RCC 7860 (cell line): ENCODE results near the gene RAB11FIP4.
A peak's percentile ranks its signal among the peaks of the same experiment; 100 is the strongest.

Source experiments
- DNase-seq: peaks from one replicate; pipeline ENCODE4 v3.0.0-alpha.2; 2015; ENCODE audit warnings: low spot score
- FAIRE-seq: peaks from 2 replicates; lab custom pipeline; 2012; peaks lifted over from hg19 to GRCh38; lab: Jason Lieb, UNC

The RAB11FIP4 gene

DNA sequence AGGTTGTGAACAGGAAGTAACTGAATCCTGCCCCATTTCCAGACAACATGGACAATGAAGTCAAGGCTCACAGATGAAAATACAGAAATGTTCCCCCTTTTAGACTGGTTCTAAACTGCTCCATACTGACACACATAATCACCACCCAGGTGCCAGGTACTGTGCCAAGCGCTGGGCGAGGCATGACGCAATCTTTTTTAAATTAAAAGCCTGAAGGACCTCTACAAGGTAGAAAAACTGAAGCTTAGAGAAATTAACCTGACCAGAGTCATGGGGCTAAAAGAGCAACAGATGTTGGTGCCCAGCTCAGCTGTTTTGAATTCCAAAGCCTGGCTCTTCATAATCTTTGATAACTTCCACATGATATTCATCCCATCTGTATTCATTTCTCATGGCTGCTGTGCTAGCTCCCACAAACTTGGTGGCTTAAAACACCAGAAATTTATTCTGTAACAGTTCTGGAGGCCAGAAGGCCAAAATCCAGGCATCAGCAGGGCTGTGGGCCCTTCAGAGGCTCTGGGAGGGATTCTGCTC lies 4.9 kb upstream of the RAB11FIP4 start:
- no peak for FAIRE-seq
- no peak for DNase-seq

DNA sequence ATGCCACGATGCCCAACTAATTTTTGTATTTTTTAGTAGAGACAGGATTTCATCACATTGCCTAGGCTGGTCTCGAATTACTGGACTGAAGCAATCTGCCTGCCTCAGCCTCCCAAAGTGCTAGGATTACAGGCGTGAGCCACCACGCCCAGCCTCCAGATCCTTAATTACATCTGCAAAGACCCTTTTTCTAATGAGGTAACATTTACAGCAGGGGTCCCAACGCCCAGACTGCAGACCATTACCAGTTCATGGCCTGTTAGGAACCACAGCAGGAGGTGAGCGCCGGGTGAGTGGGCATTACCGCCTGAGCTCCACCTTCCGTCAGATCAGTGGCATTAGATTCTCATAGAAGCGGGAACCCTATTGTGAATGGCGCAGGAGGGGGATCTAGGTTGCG lies 4.0 kb upstream of the RAB11FIP4 start:
- no peak for FAIRE-seq
- no peak for DNase-seq

DNA sequence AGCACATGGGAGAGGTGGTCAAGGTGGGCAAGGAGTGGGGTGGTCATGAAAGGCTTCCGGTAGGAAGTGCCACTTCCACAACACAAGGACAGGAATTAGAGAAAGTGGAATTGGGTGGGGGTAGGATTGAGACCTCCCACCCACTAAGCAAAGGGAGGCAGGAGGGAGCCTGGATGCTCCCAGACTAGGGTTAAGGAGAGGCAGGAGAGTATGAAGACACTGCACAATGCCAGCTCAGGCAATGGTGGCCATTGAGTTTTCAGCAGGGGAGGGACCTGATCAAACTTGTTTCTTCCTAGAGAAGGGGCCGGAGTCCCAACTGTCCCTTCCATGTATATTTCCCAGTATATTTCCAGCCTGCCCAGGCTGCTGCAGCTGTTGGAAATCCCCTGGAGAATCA lies 3.1 kb upstream of the RAB11FIP4 start:
- FAIRE-seq: no peak
- no peak for DNase-seq

DNA sequence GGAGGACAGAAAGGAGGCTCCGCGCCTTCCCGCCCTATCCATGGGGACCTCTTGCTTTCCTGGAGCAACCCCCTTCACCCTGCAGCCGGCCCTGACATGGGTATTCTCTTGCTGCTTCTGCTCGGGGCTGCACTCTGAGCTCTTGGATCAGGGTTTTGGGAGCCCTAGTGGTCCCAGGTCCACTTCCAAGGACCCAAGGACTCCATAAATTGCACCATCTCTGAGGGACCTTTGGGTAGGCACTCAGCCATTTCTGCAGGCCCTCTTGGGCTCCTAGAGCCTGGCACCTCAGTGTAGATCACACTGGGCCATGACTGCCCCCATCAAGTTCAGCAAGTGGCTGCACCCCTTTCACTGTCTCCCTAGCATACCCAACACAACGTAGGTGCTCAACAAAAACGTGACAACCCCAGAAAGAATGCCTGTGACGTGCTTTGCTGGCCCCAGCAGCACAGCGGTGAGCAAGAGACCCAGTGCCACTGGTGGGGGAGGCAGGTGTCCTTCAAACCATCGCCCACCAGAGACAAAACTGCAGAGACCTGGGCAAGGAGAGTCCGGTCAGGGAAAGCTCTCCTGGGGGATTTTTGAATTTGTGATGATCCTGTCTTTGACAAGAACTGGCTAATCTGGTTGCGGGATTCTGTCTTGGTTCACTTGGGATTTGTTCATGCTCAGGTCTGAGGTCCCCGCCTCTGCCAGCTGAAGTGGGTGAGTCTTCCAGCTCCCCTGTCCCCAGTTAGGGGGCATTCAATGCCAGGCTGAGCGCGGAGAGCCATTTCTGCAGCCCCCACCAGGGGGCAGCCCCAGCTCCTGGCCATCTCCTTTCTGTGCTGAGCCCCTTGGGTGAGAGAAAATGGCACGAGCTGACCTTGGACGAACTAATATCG lies 2.5 kb upstream of the RAB11FIP4 start:
- DNase-seq: no peak
- FAIRE-seq: no peak

DNA sequence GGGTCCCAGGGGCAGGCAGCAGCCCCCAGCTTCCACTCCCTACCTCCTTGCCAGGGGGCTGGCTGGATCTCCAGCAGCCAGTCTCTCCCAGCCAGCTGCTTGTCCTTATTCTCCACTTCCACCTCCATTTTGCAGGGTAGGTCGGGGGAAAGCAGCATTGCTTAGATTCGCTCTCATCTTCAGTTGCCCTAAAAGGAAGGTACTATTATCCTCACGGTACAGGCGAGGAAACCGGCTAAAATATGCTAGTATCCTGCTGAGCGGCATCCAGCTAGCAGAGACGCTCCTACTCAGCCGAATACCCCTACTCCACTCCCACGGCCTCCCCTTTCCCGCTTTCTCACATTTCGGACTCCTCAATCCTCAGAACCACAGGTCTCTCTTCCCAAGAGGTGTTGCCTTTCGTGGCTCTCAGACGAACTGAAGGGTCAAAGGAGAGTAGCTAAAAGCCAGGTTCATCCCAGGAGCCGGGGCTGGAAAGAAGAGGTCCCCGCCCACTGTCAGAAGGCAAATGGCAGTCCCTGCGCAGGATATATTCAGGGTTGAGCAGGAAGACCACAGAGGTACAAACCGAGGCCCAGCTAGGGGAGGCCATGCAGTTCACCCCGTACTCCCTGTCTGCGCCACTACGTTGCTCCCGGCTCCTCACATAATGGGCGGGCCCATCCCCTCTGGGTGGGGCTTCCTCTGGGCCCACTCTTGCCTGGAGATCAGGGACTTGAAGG lies 1.7 kb upstream of the RAB11FIP4 start:
- no peak for FAIRE-seq
- DNase-seq: no peak

DNA sequence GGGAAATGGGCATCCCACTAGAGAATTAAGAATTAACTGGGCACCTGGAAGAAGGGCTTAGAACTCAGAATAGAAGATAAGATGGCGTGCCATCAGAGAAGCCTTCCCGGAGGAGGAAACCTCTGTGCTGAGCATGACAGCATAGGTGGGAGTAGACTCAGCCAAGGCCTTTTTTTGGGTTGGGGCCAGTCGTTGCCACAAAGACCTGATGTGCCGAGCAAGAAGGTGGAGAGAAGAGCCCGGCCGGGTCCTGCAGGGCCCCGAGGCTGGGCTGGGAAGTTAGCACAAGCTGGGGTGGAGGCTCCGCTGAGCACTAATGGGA lies 1.1 kb upstream of the RAB11FIP4 start:
- DNase-seq (no peak), FAIRE-seq (no peak)

DNA sequence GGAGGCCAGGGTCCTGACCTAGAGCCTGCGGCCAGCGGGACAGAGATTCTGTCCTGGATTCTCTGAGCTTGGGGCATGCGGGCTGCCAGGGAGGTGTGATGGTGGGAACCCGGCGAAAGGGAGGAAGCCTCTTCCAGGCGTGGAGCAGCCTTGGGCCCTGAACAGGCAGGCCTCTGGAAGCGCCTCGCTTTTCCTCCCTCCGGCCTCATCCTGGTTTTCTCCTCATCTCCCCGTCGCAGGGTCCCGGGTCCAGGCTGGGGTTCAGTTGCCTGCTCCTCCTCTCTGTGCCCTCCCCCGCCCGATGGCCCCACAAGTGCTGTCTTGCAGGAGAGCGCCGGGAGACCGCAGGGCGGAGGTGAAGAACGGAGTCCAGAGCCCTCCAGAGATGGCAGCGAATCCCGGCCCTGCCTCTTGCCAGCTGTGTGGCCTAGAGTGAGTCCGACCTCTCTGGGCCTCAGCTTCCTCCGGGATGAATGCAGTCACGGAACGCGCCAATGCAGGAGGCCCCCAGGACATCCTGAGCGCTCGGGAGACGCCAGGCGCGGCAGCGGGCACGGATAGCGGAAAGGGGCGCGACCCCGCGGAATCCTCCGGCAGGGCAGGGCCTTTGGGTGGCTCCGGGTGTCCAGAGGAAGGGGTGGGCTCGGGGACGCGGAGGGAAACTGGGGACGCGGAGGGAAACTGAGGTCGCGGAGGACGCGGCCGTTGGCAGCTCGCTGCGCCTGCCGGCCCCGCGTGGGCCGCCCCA lies 553 bp upstream of the RAB11FIP4 start:
- DNase-seq: no peak
- no peak for FAIRE-seq

DNA sequence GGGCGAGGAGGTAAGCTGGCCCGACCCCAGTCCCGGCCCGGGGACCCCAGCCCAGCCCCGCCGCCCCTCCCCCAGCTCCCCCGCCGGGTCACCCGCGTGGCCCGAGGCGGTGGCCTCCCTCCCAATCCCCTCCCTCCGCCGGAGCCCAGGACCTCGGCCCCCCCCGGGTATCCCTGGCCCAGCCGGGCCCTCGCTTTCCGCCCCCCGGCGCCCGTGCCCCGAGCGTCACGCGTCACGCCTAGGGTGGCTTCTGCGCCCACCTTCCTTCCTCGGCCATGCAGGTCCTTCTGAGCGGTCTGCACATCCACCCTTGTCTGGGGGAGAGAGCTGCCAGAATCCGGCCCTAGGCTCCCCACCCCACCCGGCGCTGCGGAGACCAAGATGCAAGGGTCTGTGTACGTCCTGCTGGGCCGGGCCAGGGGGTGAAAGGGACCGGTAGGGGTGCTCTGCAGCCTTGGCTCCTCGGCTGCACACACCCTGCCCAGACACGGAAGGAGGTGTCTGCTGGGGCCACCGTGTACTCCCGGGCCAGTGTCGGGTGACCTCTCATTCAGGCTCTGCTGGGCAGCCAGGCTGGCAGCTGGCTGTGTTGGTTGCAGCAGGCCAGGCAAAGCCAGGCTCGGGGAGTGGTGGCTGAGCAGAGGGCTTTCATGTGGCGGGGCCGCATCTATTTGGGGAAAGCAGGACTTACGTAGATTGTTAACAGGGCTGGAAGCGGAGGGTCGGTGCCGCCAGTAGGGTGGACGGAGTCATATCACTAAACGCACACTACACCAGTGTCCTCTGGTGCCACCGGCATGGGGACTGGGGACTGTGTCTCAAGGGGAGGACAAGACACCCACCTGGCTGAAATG lies 754 bp downstream of the RAB11FIP4 start:
- FAIRE-seq (no peak), DNase-seq (no peak)

DNA sequence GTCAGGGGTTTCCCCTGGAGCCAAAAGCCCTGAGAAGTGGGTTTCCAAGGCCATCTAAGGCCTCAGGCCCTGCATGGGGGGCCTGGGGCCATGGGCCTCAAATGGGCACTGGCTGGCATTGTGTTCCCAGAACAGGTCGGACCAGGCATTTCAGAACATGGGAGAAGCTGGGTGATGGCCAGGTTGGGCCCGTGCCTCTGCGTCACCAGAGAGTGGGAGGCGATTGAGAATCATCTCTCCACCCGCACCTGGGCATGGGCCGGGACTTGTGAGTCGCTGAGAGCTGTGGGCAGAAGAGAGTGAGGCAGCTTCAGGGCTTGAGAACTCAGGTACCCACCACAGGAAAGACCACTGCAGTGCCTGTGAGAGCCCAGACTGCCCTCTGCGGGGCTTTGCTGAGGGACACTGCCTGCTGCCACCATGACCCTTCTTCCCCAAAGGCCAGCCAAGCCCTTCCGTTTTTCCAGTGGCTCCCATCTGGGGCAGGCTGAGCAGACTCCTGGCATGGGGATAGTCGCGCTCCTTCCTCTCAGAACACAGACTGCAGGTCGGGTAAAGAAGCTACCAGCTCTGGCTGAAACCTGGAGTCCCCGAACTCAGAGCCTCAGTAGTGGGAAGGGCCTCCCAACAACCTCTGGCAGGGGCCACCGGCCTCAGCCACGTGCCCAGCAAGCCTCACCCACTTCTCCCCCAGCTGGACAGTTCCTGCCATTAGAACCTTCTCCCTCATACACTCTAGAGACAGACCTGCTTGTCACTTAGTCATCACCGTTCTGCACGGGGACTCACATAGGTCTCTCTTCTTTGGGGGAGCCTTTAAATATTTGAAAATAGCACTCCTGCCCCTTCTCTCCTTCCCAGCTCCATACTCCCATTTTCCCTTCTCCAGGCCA lies 1.6 kb downstream of the RAB11FIP4 start:
- DNase-seq: no peak
- no peak for FAIRE-seq

DNA sequence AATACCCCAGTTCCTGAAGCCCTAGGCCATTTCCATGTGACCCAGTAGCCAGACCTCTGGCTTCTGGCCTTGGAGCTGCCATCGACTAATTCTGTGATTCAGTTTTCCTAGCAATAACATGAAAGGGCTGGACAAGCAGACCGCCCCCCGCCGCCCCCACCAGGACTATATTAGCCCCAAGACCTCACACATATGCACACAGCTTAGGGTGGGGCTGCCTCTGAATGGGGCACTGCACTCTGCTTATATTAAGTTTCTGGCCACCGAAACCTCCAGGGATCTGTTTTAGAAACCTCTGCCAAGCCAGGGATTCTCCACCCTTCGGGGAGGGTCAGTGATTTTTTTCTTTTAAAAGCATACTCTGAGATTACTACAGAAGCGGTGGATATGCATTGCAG lies 2.3 kb downstream of the RAB11FIP4 start:
- FAIRE-seq: no peak
- no peak for DNase-seq

DNA sequence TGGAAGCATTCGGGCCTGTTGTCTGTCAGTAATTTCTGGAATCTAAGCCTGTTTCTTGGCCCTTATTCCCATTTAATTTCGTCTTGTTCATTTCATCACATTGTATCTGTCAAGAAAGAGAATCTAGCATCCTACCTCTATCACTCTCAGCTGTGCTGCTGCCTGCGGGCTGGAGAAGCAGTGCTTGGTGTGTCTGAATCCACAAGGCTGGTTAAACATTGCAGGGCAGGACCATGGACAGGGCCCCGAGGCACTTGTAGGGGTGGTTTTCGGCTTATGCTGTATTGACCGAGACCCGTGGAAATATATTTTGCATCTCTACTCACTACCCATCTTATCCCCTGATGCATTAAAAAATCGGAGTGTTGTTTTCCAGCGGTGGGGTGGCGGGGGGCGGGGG lies 3.1 kb downstream of the RAB11FIP4 start:
- no peak for DNase-seq
- no peak for FAIRE-seq

DNA sequence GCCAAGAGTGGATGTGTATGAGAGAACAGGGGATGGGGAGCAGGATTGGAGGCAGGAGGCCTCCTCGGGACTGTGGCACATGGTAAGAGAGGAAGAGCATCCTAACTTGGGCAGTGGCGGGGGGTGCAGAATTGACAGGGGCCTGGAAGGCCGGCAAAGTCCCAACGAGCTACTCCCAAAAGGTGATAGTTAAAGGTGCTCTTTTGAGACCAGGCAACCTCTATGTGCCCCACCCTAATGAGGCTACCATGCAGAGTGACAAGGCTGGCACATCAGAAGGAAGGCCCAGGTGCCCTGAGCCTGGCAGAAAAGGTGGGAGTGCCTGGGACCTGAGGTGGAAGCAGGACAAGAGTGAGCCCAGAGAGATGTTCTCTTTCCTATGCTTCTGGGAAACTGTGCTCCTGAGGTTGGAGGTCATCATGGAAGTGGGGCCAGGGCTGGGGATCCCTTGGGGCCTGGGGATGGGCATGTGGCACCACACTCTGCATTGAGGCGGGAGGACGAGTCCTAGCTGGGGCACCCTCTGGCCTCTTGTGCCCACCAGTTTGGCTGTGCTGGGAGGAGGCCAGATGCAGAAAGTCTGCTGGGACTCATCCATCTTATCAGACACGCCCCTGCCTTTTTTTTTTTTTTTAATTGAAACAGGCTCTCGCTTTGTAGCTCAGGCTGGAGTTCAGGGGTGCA lies 5.9 kb downstream of the RAB11FIP4 start:
- no peak for DNase-seq
- FAIRE-seq: no peak

DNA sequence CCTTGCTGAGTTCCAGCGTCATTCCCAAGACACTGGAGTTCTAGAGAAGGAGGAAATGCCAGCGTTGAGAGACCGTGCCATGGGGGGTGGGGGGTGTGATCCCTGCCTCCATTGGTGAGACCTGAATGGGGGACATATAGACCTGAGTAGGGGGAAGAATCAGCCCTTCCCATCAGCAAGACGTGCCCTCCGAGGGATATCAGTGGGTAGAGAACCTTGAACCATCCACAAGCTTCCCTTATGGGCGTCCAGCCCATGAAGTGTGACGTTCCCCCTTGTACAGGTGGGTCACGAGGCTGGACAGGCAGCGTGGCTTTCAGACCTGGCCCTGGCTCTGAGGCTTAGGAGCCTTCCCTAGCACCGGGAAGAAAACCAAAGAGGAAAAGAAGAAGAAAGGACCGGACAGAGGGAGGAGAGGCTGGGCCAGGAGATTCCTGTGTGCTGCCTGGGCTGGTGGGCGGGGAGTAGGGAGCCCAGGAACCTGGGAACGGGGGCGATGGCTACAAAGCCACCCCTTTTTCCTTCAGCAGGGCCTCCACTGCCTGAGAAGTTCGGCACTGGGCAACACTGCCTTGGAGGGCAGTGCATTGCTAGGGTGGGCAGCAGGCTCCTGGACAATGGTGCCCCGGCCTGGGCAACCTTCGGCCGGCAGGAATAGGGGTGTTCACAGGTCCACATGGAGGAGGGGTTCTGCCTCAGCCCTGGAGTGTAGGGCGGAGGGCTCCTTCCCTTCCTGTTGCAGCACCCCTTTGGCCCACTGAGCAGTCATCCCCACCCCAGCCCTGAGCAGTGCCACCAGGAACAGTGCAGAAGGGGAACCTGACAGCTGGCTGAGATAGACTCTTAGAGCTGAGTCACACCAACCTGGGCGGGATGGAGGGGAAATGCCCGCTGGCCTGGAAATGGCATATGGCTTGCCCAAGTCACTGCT lies 7.2 kb downstream of the RAB11FIP4 start:
- DNase-seq (no peak), FAIRE-seq (no peak)

DNA sequence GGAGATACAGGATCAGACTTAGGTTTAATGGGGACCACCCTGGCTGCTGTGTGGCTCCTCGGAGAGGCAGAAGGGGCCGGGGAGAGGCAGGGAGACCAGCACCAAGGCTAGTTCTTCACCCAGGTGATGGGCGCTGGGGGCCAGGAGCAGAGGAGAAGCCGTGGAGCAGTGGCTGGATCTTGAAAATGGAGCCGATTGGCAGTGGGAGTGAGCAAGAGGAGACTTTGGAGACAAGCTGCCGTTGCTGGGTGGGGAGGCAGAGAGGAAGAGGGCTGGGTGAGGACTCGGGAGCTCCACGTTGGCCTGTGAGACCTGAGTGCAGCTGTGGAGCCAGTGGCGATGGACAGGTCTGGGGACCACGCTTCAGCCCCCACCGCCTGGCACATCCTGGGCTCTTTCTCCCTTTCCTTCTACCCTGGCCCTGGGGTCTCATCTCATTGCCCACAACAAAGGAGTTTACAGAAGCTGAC lies 9.0 kb downstream of the RAB11FIP4 start:
- DNase-seq (no peak), FAIRE-seq (no peak)

DNA sequence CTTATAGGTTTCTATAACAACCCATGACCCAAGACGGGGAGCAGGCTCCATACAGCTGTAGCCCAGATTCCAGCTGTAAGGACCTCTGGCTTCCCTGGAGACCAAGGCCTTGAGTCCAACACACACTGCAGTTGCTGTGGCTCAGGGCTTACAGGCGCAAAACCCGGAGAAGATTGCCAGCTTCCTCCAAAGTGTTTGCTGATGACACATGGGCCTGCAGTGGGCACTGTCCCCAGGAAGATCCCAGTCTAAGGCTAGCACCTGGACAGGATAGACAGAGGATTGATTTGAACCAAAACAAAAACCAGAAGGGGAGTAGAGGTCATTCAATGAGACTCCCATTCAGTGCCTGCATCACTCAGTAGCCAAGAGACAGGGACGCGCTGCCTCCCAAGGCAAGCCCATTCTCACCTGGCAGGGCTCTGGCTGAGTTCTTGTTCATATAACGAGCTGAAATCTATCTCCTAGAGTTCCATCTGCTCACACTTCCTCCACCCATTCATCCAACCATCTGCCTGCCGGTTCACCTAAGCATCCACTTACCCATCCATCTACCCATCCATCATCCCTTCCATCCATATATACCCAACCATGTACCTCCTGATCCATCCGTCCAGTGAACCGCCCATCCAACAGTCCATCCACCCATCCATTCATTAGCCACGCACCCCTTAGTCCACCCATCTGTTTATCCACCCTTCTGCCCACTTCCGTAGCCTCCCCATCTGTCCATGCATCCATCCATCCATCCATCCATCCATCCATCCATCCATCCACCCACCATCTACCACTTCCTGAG lies 10.2 kb downstream of the RAB11FIP4 start:
- FAIRE-seq: no peak
- DNase-seq: no peak

DNA sequence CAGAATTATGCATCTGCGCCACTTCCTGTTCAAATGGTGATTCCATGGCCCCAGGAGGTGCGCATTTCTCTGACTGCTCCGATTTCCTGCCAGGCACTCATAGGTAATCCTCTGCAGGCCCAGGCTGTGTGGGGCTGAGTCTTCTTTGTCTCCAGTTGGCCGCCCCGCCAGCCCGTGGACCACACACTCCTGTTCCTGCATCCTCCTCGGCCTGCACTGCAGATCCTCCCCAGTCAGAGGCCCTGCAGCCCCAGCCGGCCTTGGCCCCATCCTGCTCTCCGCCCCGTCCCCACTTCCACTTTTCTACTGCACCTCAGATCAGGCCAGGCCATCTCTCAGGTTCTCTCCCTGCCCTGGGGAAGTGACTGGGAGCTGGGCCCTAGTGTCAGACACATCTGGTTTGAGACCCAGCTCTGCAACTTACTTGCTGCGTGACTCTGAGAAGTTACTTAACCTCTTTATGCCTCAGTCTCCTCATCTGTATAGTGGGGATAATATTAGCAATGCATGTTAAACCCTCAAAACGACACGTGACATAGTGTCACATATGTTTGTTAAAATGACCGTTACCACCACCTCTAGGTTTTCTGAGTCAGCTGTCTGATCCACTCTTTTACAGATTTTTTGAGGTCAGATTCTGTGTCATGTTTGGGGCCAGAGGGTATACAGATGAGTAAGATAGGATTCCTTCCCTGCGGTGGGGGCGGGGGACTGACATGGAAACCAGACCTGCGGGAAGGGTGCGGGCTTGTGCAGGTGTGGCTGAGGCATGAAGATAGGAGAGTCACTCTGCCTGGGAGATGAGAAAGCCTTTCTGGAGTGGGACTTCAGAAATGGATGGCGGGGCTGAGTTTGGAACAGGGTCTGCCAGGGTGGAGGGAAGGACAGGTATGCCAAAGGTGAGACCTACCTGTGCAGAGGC lies 12.8 kb downstream of the RAB11FIP4 start:
- FAIRE-seq (no peak), DNase-seq (peak; percentile 25)
